GM04503 (cell line): ENCODE data around the gene SPON1.
A peak's percentile ranks its signal among the peaks of the same experiment; 100 is the strongest.

Experiments
- DNase-seq: peaks from one replicate; pipeline ENCODE4 v3.0.0-alpha.2; 2012; ENCODE audit warnings: low read depth

Gene SPON1

DNA sequence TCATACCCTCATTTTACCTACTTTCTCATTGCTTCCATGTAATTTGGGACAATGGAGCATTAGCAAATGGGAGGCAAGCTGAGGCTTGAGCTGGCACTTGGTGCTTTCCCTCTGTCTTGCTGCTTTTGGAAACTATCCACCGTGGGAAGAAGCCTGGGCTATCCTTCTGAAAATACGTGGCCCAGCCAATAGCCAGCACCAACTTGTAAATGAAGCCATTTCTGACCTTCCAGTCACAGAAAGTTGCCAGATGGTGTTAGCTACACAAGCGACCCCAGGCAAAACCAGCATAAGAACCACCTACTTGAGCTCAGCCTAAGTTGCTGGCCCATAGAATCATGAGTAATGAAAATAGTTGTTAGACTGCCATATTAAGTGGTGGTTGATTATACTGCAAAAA lies 18.5 kb upstream of the SPON1 start:
- no peak for DNase-seq

- no peak for DNase-seq
These were observed 17.6 kb upstream of the SPON1 start for GRCh38 chr11:13944911-13945425.

GRCh38 chr11:13947379-13947778 lies 15.1 kb upstream of the SPON1 start:
- DNase-seq, result no peak

DNA sequence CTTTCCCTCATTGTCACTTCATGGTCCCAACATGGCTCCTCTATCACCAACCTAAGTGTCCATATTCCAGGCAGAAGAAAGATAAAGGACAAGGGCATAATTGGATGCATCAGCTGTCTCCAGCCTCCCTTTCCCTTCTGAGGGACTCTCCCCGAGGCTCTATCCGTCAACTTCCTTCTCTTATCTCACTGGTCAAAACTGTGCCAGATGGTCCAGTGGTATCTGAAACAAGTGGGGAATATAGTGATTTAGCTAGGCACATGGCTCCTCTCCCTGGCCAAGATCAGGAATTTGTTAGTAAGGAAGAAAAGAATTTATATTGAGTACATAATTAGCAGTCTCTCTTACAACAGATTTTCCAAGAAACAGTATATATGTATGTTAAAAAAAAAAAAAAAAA lies 12.6 kb upstream of the SPON1 start:
- no peak for DNase-seq

- no peak for DNase-seq
These were observed 10.3 kb upstream of the SPON1 start for GRCh38 chr11:13952221-13952620.

DNA sequence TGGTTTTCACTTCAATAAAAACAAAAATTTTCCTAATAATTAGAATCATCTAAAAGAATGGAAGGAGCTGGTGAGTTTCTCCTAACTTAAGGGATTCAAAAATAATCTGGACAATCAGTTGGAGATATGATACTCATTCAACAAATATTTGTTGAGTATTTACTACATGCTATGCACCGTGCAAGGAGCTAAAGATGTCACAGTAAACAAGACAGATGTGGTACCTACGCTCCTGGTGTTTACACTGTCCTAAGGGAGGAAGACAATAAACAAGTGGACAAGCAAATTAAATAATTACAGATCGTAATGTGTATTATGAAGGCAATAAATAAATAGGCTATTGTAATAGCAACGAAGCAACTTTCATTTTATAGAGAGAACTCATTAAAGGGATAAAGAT lies 9.9 kb upstream of the SPON1 start:
- DNase-seq, result no peak

DNA sequence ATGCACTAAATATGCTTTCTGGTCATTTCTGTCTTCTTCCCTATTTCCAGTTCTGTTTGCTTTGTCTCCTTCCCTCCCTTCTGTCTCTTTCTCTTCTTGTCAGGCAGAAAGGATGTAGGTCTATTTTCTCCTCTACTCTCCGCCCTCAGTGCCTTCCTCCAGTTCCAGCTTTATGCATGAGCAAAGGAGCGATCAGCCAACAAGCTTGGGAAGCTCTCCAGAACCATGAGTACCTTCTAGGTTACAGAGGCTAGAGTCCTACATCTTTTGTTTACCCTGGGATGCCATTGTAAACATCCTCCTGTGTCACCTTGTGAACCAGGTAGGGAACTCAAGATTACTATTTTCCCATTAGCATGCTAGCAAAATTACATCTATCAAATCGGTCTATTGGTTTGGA lies 7.9 kb upstream of the SPON1 start:
- no peak for DNase-seq

- no peak for DNase-seq
These were observed 6.5 kb upstream of the SPON1 start for GRCh38 chr11:13955971-13956421.

- DNase-seq, result no peak
These were observed 5.5 kb upstream of the SPON1 start for GRCh38 chr11:13956988-13957387.

DNA sequence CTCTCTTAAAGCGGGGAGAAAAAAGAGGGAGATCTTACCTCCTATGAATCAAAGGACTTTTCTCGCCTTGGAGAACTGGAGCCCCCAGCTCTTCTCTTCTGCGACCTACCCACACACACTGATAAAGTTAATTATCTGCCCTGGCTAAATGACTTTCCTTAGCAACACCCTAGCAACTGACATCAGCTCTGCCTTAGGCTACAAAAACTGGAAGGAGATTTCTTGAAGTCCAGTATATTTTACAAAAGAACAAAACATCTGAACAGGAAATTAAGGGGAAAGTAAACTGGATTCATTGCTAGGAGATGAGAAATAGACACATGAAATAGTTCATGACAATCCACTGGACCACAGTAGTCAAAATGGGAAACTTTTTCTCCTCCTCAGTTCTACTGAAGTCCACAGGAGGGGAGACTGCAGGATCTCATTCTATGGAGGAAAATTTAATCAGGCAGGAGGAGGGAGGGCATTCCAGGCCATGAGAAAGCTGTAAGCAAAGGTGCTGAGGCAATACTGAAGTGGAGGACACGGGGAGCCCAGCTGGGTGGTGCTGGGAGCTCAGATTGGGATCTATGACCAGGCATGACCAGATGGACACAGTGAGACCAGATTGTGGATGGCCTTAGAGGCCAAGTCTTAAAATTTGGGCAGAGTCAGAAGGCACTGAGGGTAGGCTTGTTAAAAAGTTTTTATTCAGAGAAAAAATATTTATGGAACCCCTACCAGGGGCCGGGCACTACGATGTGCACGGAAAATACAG lies 3.7 kb upstream of the SPON1 start:
- DNase-seq, result no peak

DNA sequence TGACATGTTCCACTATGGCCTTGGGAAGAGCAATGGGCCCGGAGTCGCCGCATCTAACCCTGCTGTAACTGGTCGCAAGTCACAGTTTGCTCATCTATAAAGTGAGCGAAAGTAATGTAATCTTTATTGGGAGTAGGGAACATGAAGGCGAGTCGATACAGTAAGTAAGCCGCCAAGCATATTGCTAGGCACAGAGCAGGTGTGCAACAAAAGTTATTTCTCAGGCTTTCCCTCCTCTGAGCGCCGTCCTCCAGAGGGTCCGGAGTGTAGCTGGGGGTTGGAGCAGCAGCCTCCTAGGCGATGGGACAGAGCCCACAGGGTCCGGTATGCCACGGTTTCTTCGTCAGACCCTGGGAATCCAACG lies 343 bp upstream of the SPON1 start:
- DNase-seq, result no peak

DNA sequence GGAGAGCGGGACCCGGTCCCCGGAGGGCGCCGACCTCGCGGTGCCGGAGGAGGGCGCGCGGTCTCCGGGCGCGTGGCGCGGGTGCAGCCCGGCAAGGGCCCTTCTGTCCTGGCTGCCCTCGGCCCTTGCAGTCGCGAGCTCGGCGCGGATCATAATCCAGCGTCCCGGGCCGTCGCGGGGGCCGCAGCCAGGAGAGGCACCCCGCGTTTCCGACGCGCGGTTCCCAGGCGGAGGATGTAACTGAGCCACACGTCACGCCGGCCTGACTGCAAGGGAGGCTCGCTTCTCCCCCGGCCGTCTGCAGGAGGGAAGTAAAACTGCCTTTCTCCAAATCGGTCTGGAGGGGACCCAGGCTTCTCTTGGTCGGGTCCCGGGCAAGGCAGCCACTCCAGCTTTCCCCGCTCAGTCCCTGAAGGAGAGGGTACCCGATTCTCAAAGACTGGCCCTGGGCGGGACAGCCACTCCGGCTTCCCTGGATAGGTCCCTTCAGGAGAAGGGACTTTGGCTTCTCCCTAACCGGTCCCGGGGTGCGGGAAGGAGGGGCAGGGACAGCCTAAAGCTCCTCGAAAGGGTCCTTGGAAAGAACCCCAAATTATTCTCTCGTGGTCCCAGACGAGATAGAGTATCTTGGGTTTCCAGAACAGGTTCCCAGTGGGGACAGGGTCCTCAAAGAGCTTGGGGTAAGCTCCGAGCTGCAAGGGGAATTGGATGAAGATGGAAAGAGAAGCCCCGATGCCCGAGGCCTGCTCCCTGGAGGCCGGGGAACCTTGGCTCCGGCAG lies 836 bp downstream of the SPON1 start:
- DNase-seq, result no peak

GRCh38 chr11:13963949-13964770 lies 1.6 kb downstream of the SPON1 start:
- DNase-seq, result no peak

DNA sequence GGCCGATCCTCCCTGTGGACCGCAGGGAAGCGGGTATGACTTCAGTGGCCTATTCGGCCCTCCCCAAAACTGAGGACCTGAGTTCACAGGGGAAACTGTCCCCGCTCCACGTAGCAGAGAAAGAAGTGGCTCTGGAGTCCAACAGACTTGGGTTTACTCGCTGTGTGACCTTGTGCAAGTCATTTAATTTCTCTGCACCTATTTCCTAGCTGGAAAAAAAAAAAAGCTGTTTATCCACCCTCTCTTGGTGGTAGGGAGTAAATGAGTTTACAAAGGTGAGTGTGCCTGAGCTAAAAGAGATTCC lies 2.2 kb downstream of the SPON1 start:
- no peak for DNase-seq

DNA sequence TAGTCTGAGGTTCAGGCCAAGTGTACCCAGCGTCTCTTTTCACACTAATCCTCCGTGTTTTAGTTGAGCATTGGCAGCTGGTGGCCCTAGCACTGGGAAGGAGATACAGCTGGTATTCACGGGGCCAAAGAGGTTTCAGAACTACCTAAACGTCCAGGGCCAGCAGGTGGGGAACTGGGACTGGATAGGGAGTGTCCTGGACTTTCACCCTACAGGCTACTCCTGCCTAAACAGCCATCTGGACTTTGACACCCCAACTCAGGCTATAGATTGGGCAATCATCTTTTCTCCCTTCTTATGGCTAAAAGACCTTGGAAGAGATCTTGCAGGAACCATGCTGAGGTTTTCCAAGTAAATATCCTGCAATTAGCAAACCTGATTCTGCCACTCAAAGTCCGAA lies 2.8 kb downstream of the SPON1 start:
- no peak for DNase-seq

DNA sequence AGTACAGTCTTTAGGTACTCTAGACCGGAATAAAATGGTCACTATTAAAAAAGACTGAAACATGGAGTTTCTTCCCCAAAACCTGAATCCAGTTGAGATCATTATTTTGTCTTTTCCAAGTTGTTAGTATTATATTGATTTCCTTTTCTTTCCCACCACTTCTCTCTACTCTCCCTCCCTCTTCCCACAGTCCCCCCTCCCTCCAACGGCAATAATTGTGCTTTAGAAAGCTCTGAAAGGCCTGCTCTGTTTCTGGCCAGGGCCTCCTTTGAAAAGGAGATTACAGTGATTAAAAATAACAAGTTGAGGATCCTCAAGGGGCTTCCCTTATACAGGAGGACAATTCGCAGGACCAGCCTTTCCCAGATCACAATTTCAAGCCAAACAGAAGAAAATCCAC lies 3.5 kb downstream of the SPON1 start:
- no peak for DNase-seq

DNA sequence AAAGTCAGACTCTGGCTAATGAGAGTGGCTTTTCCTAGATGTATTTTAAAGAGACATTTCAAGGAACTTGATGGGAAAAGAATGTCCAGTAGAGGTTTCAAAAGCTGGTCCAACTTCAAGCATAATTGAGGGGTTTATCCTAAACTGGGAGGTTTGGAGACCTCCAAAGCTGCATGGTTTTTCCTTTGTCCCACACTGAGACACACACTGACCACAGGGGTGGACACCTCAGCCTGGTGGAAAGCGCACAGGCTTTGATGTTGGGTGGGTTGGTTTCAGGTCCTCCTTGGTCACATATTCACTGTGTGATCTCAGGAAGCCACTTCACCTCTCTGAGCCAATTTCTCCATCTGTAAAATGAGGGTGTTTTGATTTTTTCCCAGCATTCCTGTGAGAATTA lies 4.0 kb downstream of the SPON1 start:
- DNase-seq, result no peak

GRCh38 chr11:13970986-13971385 lies 8.5 kb downstream of the SPON1 start:
- no peak for DNase-seq

GRCh38 chr11:13972043-13972910 lies 9.8 kb downstream of the SPON1 start:
- peak; percentile 35 for DNase-seq

DNA sequence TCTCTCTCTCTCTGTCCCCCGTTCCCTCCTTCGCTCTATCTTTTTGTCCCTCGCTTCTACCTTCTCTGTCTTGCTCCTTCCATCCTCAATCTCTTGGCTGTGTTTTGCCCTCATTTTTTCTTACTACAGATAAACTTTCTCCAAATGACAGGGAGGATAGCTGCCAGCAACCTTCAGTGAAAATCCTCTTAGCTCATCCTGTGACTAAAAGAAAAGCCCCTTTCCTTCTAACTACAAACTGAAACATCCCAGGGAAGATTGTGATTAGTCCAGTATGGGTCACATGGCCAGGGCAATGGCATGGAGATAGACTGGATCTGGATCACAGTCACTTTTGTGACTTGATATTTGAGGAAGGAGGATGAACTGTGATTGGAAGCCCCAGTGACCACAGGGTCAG lies 10.4 kb downstream of the SPON1 start:
- no peak for DNase-seq

GRCh38 chr11:13974631-13975030 lies 12.1 kb downstream of the SPON1 start:
- no peak for DNase-seq
